ENCODE data around the gene SKA1.
A peak's percentile ranks its signal among the peaks of the same experiment; 100 is the strongest.

DNA sequence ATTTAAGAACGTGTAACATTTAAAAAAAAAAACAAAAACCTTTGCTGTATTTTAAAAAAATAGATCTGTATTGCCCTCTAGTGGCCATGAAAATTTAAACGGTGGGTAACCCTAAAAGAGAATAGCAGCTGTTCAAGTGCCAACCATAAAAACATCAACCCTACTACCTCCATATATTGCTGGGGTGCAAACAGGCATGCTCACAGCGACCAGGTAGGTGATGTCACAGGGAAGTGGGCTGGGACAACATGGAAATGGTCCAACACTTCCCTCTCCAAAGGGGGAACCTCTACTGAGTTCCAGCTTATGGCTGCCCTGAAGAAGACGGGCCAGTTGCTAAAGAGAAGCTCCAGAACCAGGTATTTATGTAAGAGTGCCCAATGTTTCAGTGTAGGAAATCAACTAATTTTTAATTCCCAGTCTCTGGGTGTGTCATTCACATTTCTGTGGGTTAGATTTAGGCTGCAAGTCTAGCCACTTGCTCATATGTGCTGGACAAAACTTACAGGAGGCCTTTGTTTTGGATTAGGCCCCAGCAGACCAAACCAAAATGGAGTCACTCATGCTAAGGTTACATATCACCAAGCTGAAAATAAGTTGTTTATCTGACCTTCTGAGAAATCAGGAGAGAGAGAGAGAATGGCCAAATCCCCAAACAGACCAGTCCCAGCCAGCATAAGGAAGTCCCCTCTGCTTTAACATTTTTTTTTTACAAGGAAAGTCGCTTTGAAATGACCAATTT, 54.5 kb downstream of the SKA1 start:
- TF ChIP-seq POLR2A (IDR thresholded peaks at IDR 0.05; ENCODE audit: low read depth, low read length) (no peak), SMC3 (IDR thresholded peaks at IDR 0.05; ENCODE audit: low read depth, low read length) (no peak)
- TF ChIP-seq, protein P1, sequence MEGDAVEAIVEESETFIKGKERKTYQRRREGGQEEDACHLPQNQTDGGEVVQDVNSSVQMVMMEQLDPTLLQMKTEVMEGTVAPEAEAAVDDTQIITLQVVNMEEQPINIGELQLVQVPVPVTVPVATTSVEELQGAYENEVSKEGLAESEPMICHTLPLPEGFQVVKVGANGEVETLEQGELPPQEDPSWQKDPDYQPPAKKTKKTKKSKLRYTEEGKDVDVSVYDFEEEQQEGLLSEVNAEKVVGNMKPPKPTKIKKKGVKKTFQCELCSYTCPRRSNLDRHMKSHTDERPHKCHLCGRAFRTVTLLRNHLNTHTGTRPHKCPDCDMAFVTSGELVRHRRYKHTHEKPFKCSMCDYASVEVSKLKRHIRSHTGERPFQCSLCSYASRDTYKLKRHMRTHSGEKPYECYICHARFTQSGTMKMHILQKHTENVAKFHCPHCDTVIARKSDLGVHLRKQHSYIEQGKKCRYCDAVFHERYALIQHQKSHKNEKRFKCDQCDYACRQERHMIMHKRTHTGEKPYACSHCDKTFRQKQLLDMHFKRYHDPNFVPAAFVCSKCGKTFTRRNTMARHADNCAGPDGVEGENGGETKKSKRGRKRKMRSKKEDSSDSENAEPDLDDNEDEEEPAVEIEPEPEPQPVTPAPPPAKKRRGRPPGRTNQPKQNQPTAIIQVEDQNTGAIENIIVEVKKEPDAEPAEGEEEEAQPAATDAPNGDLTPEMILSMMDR (conservative IDR thresholded peaks at IDR 0.05; ENCODE audit: low read depth, low read length): peak; percentile 46

Measured in IMR-90 (cell line).